GM19452 (cell line): ENCODE data around the gene ALDH4A1.
"Not testable (repeated sequence)": the region's sequence is repeated elsewhere in the genome, so short reads cannot be mapped to it uniquely, and the experiment has no call there.

Experiments used
- ATAC-seq: cut with Tn5 transposase; IDR thresholded peaks from one replicate; pipeline ENCODE4 v1.9.1; 2021; ENCODE audit not compliant: unreplicated experiment

ALDH4A1 gene

GRCh38 chr1:18901147-18901951, 1.0 kb downstream of the ALDH4A1 start:
- no peak for ATAC-seq

GRCh38 chr1:18900303-18900841, 2.0 kb downstream of the ALDH4A1 start:
- no peak for ATAC-seq

GRCh38 chr1:18899363-18900049, 2.8 kb downstream of the ALDH4A1 start:
- no peak for ATAC-seq

- no peak for ATAC-seq
Measured at GRCh38 chr1:18898567-18898966, 3.8 kb downstream of the ALDH4A1 start.

GRCh38 chr1:18895317-18895716, 7.0 kb downstream of the ALDH4A1 start:
- no peak for ATAC-seq

GRCh38 chr1:18893120-18893519, 9.2 kb downstream of the ALDH4A1 start:
- no peak for ATAC-seq

GRCh38 chr1:18891858-18892257, 10.5 kb downstream of the ALDH4A1 start:
- not testable (repeated sequence) for ATAC-seq

- no peak for ATAC-seq
Measured at GRCh38 chr1:18891426-18891780, 11.0 kb downstream of the ALDH4A1 start.

GRCh38 chr1:18890706-18891425, 11.5 kb downstream of the ALDH4A1 start:
- no peak for ATAC-seq

GRCh38 chr1:18886003-18886335, 16.4 kb downstream of the ALDH4A1 start:
- no peak for ATAC-seq

GRCh38 chr1:18885311-18886002, 16.9 kb downstream of the ALDH4A1 start:
- ATAC-seq = no peak

- no peak for ATAC-seq
Measured at GRCh38 chr1:18884727-18885126, 17.6 kb downstream of the ALDH4A1 start.

GRCh38 chr1:18884419-18884717, 18.0 kb downstream of the ALDH4A1 start:
- no peak for ATAC-seq

GRCh38 chr1:18883636-18884418, 18.5 kb downstream of the ALDH4A1 start:
- no peak for ATAC-seq

- no peak for ATAC-seq
Measured at GRCh38 chr1:18883079-18883478, 19.3 kb downstream of the ALDH4A1 start.

- no peak for ATAC-seq
Measured at GRCh38 chr1:18882486-18882885, 19.9 kb downstream of the ALDH4A1 start.

- no peak for ATAC-seq
Measured at GRCh38 chr1:18881642-18882431, 20.5 kb downstream of the ALDH4A1 start.

GRCh38 chr1:18881164-18881563, 21.2 kb downstream of the ALDH4A1 start:
- ATAC-seq = no peak

- no peak for ATAC-seq
Measured at GRCh38 chr1:18880585-18880984, 21.8 kb downstream of the ALDH4A1 start.
